Kidney (tissue), 14 donors: ENCODE data around the gene TRPC4AP. TPM values are rescaled to one million over a fixed set of nuclear protein-coding genes. Genes with fewer than 3 reads are reported as not detected.

Source experiments
- DNase-seq, 5 donors: peaks; one replicate each; pipeline ENCODE4 v3.0.0-alpha.2; 2013 to 2020
- FAIRE-seq: peaks from 2 replicates; lab custom pipeline; 2012; peaks lifted over from hg19 to GRCh38; lab: Jason Lieb, UNC
- H3K27ac ChIP-seq, 2 donors: one replicate each; pipeline ENCODE4 v1.7.0; 2013; ENCODE audit warnings: low read depth in 2 of 2, low read length in 2 of 2, inconsistent platforms in 1 of 2
- H3K27me3 ChIP-seq: one replicate; pipeline ENCODE4 v1.7.1; 2013; ENCODE audit warnings: low read length, inconsistent platforms; ENCODE audit not compliant: control insufficient read depth, insufficient read depth
- H3K36me3 ChIP-seq, 3 donors: one replicate each; pipeline versions ENCODE4 v1.7.0 to v1.7.1; 2013; ENCODE audit warnings: low read length in 3 of 3, control low read depth in 1 of 3, inconsistent platforms in 1 of 3; ENCODE audit not compliant: insufficient read depth in 3 of 3, control insufficient read depth in 2 of 3
- H3K4me1 ChIP-seq, 3 donors: one replicate each; pipeline versions ENCODE4 v1.7.0 to v1.7.1; 2013; ENCODE audit warnings: low read length in 3 of 3, inconsistent platforms in 1 of 3, low read depth in 1 of 3; ENCODE audit not compliant: control insufficient read depth in 2 of 3, insufficient read depth in 2 of 3
- H3K4me3 ChIP-seq, 3 donors: one replicate each; pipeline versions ENCODE4 v1.7.0 to v1.8.1; 2013; ENCODE audit warnings: low read length in 3 of 3, control low read depth in 1 of 3, inconsistent platforms in 1 of 3
- H3K9ac ChIP-seq, 3 donors: one replicate each; pipeline versions ENCODE4 v1.7.0 to v1.7.1; 2013; ENCODE audit warnings: low read length in 3 of 3, control low read depth in 1 of 3, inconsistent platforms in 1 of 3
- H3K9me3 ChIP-seq, 3 donors: one replicate each; pipeline versions ENCODE4 v1.7.0 to v1.7.1; 2013; ENCODE audit warnings: low read length in 3 of 3, control low read depth in 1 of 3, inconsistent platforms in 1 of 3; ENCODE audit not compliant: control insufficient read depth in 2 of 3, insufficient read depth in 1 of 3
- CTCF ChIP-seq: IDR thresholded peaks from 3 replicates; pipeline ENCODE4 v1.5.1; 2012; ENCODE audit warnings: mild to moderate bottlenecking, moderate library complexity, borderline replicate concordance; ENCODE audit not compliant: insufficient read depth; ENCODE audit errors: extremely low read depth
- intact Hi-C: fragments of 100-400 bp; cut with DNase I; formaldehyde crosslinking; loops from one replicate; pipeline ENCODE4 v1.11.1; 2022
- polyA plus RNA-seq: library from polyadenylated mRNA; stranded (reverse); fragments of 350-450 nt; fragmentation: Illumina TruSeq; extraction: RNeasy Lipid Tissue Mini Kit (QIAGEN cat#74804); gene quantifications from one replicate; pipeline ENCODE4 v1.2.3, GENCODE V29; 2014; ENCODE audit warnings: low read depth, low replicate concordance; ENCODE audit not compliant: insufficient read depth
- total RNA-seq: library from RNA; stranded (reverse); fragmentation: NEBNext Ultra II Directional; extraction: Animal tissue kit (Norgen Biotek cat#: 25700); gene quantifications from one replicate; pipeline ENCODE4 v1.2.1, GENCODE V29; 2021
- donor health status: control.
- donor health status: control.
- donor health status: control.
- donor health status: control.
- donor health status: control.
- donor health status: DM: yes; HTN: yes; CAD: no.
- donor health status: Normal renal cell carcinoma (clear cell type).

TRPC4AP gene
- total and polyA plus RNA-seq, 2 donors from 2014 or later, result 36.5 to 51.2 TPM

- no peaks in the 10 kb centered on the region for H3K27me3 ChIP-seq
- no peak overlapping the region for H3K9ac ChIP-seq
- intact Hi-C loops, result no loop called here
- DNase-seq (no peak), FAIRE-seq (no peak)
- no peak overlapping the region for H3K4me3 ChIP-seq
- no peak overlapping the region for H3K27ac ChIP-seq
- H3K9me3 ChIP-seq, result no peaks in the 10 kb centered on the region
- no peaks in the 10 kb centered on the region for H3K36me3 ChIP-seq
- H3K4me1 ChIP-seq, result no peaks in the 10 kb centered on the region
- TF ChIP-seq CTCF, result no peak
Observed at GRCh38 chr20:34968042-34968775, 124.4 kb downstream of the TRPC4AP start.

- H3K36me3 ChIP-seq, result no peaks in the 10 kb centered on the region
- no peaks in the 10 kb centered on the region for H3K27me3 ChIP-seq
- H3K4me1 ChIP-seq, result no peaks in the 10 kb centered on the region
- DNase-seq, result no peak
- FAIRE-seq, result no peak
- H3K9me3 ChIP-seq, result no peaks in the 10 kb centered on the region
- no peak overlapping the region for H3K9ac ChIP-seq
- no peak overlapping the region for H3K27ac ChIP-seq
- intact Hi-C loops, result no loop called here
- no peak overlapping the region for H3K4me3 ChIP-seq
- no peak for TF ChIP-seq CTCF
Observed at GRCh38 chr20:34967421-34967820, 125.2 kb downstream of the TRPC4AP start.

- no peak for TF ChIP-seq CTCF
- Histone ChIP-seq H3K4me3 (no peak overlapping the region), H3K27ac (no peak overlapping the region), H3K9ac (no peak overlapping the region), H3K9me3 (no peaks in the 10 kb centered on the region), H3K36me3 (no peaks in the 10 kb centered on the region), H3K27me3 (no peaks in the 10 kb centered on the region), H3K4me1 (no peaks in the 10 kb centered on the region)
- no peak for DNase-seq
- intact Hi-C loops, result no loop called here
- FAIRE-seq, result no peak
Observed at GRCh38 chr20:34965051-34965450, 127.6 kb downstream of the TRPC4AP start.
